Suprapubic skin (tissue), 4 donors: Measurements from ENCODE around the gene OR2AG2. TPM values are rescaled to one million over a fixed set of nuclear protein-coding genes. Genes with fewer than 3 reads are reported as not detected.

Experiments used
- DNase-seq, 2 donors: peaks; one replicate each; pipeline ENCODE4 v3.0.0-alpha.2; 2019; ENCODE audit warnings: low spot score in 2 of 2
- H3K27ac ChIP-seq: fragments of 200-600 bp; sonication (generic); one replicate; pipeline ENCODE4 v1.5.1; 2019
- H3K27me3 ChIP-seq: fragments of 200-600 bp; sonication (generic); one replicate; pipeline ENCODE4 v1.5.1; 2019
- H3K36me3 ChIP-seq: fragments of 200-600 bp; sonication (generic); one replicate; pipeline ENCODE4 v1.5.1; 2019
- H3K4me1 ChIP-seq: fragments of 200-600 bp; sonication (generic); one replicate; pipeline ENCODE4 v1.5.1; 2019
- H3K4me3 ChIP-seq: fragments of 200-600 bp; sonication (generic); one replicate; pipeline ENCODE4 v1.5.1; 2019; ENCODE audit warnings: mild to moderate bottlenecking
- H3K9me3 ChIP-seq: fragments of 200-600 bp; sonication (generic); one replicate; pipeline ENCODE4 v1.5.1; 2019
- EP300 ChIP-seq: sonication (generic); formaldehyde crosslinking; IDR thresholded peaks from one replicate; pipeline ENCODE4 v1.6.1; 2017; ENCODE audit warnings: antibody characterized with exemption
- POLR2A ChIP-seq, 2 donors: fragments of 450-650 bp; IDR thresholded peaks; one replicate each; pipeline ENCODE4 v1.6.1; 2017; ENCODE audit warnings: antibody characterized with exemption in 2 of 2, mild to moderate bottlenecking in 2 of 2, moderate library complexity in 2 of 2
- POLR2AphosphoS5 ChIP-seq, 3 donors: sonication (generic); formaldehyde crosslinking; IDR thresholded peaks; one replicate each; pipeline ENCODE4 v1.6.1; 2017; ENCODE audit warnings: antibody characterized with exemption in 3 of 3
- WGBS: methylation state at CpG from one replicate; pipeline ENCODE4 v1.1.5; 2018; 5-methylcytosine and 5-hydroxymethylcytosine counted together
- total RNA-seq, 4 donors: library from RNA; depleted of rRNA; stranded (reverse); fragments of >200 nt; gene quantifications; one replicate each; pipeline ENCODE4 v1.1.0, GENCODE V29; 2016
- TF ChIP-seq, protein P1 (sequence below), 2 donors: fragments of 200-600 bp in 1 of 2; fragments of 450-650 bp in 1 of 2; sonication (generic) in 1 of 2; IDR thresholded peaks; one replicate each; pipeline ENCODE4 v1.5.1; 2016 to 2019; ENCODE audit warnings: antibody characterized with exemption in 2 of 2, mild to moderate bottlenecking in 1 of 2, moderate library complexity in 1 of 2

OR2AG2 gene
- total RNA-seq, 4 donors from 2014 or later, result 0.24 TPM; not detected in 3

DNA sequence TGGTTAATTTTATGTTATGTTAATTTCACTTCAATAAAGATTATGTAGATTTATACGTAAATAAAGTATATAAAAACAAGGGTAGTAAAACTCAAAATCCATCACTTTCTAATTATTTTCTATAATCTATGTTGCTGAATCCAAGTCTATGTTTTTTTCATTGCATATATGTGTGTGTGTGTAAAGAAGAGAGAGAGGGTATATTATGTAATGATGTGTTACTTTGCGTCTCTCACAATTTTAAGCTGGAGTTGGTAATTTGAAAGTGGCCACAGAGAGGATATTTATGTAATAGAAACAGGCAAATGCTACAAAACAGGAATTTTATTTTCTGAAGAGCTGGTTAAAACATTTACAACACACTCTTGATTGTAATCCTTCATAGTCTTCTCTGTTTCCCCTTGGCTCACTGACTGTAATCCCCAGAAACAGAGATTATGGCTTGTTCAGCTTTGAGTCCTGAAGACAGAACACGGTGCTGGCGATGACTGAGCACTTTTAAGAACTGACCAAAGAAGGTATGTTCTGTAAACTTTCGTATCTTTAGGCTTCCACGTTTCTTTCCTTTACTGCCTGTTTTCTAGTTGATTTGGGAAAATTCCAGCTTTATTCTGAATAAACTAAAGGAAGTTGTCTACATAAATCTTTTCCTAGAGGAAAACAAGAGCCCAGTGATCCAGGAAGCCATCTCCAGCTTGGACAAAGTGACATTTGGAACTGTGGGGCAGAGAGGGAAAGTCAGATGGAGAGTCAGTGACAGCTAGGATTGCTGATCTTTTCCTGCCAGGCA is 43.6 kb downstream of the OR2AG2 start:
- Histone ChIP-seq H3K4me3 (no peak overlapping the region), H3K36me3 (no peaks in the 10 kb centered on the region), H3K4me1 (no peaks in the 10 kb centered on the region), H3K27me3 (no peaks in the 10 kb centered on the region), H3K9me3 (no peaks in the 10 kb centered on the region), H3K27ac (no peak overlapping the region)
- DNase-seq, result no peak
- 78% methylated on average over 6 of the region's 6 CpGs for WGBS
- TF ChIP-seq EP300 (no peak), POLR2AphosphoS5 (IDR thresholded peaks at IDR 0.05) (no peak), POLR2A (IDR thresholded peaks at IDR 0.05) (no peak)
- TF ChIP-seq, protein P1, sequence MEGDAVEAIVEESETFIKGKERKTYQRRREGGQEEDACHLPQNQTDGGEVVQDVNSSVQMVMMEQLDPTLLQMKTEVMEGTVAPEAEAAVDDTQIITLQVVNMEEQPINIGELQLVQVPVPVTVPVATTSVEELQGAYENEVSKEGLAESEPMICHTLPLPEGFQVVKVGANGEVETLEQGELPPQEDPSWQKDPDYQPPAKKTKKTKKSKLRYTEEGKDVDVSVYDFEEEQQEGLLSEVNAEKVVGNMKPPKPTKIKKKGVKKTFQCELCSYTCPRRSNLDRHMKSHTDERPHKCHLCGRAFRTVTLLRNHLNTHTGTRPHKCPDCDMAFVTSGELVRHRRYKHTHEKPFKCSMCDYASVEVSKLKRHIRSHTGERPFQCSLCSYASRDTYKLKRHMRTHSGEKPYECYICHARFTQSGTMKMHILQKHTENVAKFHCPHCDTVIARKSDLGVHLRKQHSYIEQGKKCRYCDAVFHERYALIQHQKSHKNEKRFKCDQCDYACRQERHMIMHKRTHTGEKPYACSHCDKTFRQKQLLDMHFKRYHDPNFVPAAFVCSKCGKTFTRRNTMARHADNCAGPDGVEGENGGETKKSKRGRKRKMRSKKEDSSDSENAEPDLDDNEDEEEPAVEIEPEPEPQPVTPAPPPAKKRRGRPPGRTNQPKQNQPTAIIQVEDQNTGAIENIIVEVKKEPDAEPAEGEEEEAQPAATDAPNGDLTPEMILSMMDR (IDR thresholded peaks at IDR 0.05), result no peak

- Histone ChIP-seq H3K36me3 (no peaks in the 10 kb centered on the region), H3K9me3 (no peaks in the 10 kb centered on the region), H3K4me3 (no peak overlapping the region), H3K27ac (no peak overlapping the region), H3K27me3 (no peaks in the 10 kb centered on the region), H3K4me1 (no peaks in the 10 kb centered on the region)
- TF ChIP-seq, protein P1 (IDR thresholded peaks at IDR 0.05), result no peak
- no peak for TF ChIP-seq EP300
- TF ChIP-seq POLR2A (IDR thresholded peaks at IDR 0.05), result no peak
- TF ChIP-seq POLR2AphosphoS5 (IDR thresholded peaks at IDR 0.05), result no peak
- 72% methylated on average over 2 of the region's 2 CpGs for WGBS
- no peak for DNase-seq
These were observed 46.3 kb downstream of the OR2AG2 start for GRCh38 chr11:6725386-6725896.

GRCh38 chr11:6724013-6724412 is 47.8 kb downstream of the OR2AG2 start:
- TF ChIP-seq EP300, result no peak
- no peak for TF ChIP-seq POLR2A (IDR thresholded peaks at IDR 0.05)
- TF ChIP-seq, protein P1 (IDR thresholded peaks at IDR 0.05), result no peak
- no peak for TF ChIP-seq POLR2AphosphoS5 (IDR thresholded peaks at IDR 0.05)
- Histone ChIP-seq H3K27me3 (no peaks in the 10 kb centered on the region), H3K9me3 (no peaks in the 10 kb centered on the region), H3K4me3 (no peak overlapping the region), H3K4me1 (no peaks in the 10 kb centered on the region), H3K36me3 (no peaks in the 10 kb centered on the region), H3K27ac (no peak overlapping the region)
- WGBS, result 82% methylated on average over 1 of the region's 1 CpG
- DNase-seq, result no peak

DNA sequence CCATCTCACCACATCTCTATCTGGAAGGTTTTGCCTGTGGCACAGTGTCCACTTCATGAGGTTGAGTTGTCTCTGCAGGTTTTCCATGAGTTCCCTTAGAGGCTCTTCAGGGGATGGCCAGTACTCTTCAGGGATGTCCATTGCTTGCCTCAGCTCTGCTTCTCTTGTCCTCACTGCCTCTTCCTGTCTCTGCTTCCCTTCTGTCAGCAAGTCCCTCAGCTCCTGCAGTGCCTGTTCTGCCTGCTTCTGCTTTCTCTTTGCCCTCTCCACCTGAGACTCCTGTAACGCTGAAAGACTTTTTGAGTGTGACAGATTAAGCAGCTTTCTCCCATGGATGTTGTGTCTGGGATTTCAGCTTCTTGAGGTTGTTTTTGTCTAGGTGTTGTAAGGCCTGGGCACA is 50.4 kb downstream of the OR2AG2 start:
- DNase-seq, result no peak
- Histone ChIP-seq H3K4me3 (no peak overlapping the region), H3K36me3 (no peaks in the 10 kb centered on the region), H3K27ac (no peak overlapping the region), H3K9me3 (no peaks in the 10 kb centered on the region), H3K4me1 (no peaks in the 10 kb centered on the region), H3K27me3 (no peaks in the 10 kb centered on the region)
- WGBS, result 94% methylated on average over 1 of the region's 1 CpG
- TF ChIP-seq EP300, result no peak
- TF ChIP-seq POLR2A (IDR thresholded peaks at IDR 0.05), result no peak
- TF ChIP-seq POLR2AphosphoS5 (IDR thresholded peaks at IDR 0.05), result no peak
- TF ChIP-seq, protein P1 (IDR thresholded peaks at IDR 0.05), result no peak

DNA sequence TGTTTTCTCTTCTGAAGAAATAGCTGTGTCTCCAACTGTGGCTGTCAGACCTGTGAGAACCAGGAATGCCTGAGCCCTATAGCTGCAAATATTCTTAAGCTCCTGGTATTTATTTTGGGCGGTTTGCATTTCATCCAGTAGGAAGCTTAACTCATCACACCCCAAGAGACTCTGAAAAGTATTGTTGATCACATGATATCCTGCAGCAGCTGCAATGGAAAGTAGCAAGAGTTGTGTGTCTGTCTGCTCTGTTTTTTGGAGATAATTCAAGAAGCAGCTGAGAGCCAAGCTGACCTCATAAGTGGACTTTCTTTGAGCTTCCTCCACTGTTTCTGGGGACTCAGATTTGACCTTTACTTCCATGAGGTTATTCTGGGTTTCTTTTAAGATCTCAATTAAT is 52.2 kb downstream of the OR2AG2 start:
- Histone ChIP-seq H3K27ac (no peak overlapping the region), H3K27me3 (no peaks in the 10 kb centered on the region), H3K4me1 (no peaks in the 10 kb centered on the region), H3K9me3 (no peaks in the 10 kb centered on the region), H3K36me3 (no peaks in the 10 kb centered on the region), H3K4me3 (no peak overlapping the region)
- DNase-seq, result no peak
- 44% methylated on average over 1 of the region's 1 CpG for WGBS
- TF ChIP-seq POLR2AphosphoS5 (IDR thresholded peaks at IDR 0.05), result no peak
- TF ChIP-seq, protein P1 (IDR thresholded peaks at IDR 0.05), result no peak
